Sigmoid colon (tissue), 4 donors: Measurements from ENCODE around the gene GPRIN1.

Experiments
- EP300 ChIP-seq, 4 donors: sonication (generic); formaldehyde crosslinking; IDR thresholded peaks; one replicate each; pipeline ENCODE4 v1.6.1; 2017; ENCODE audit warnings: antibody characterized with exemption in 4 of 4
- POLR2A ChIP-seq, 2 donors: fragments of 450-650 bp; IDR thresholded peaks; one replicate each; pipeline ENCODE4 v1.6.1; 2016; ENCODE audit warnings: antibody characterized with exemption in 2 of 2, mild to moderate bottlenecking in 2 of 2, moderate library complexity in 2 of 2
- POLR2AphosphoS5 ChIP-seq, 4 donors: sonication (generic); formaldehyde crosslinking; IDR thresholded peaks; one replicate each; pipeline ENCODE4 v1.6.1; 2017; ENCODE audit warnings: antibody characterized with exemption in 4 of 4
- TF ChIP-seq, protein P1 (sequence below), 4 experiments: fragments of 450-650 bp in 3 of 4; fragments of 200-600 bp in 1 of 4; IDR thresholded peaks; one replicate each; pipeline ENCODE4 v1.5.1; 2016 to 2019; ENCODE audit warnings: antibody characterized with exemption in 4 of 4, mild to moderate bottlenecking in 3 of 4, moderate library complexity in 2 of 4

DNA sequence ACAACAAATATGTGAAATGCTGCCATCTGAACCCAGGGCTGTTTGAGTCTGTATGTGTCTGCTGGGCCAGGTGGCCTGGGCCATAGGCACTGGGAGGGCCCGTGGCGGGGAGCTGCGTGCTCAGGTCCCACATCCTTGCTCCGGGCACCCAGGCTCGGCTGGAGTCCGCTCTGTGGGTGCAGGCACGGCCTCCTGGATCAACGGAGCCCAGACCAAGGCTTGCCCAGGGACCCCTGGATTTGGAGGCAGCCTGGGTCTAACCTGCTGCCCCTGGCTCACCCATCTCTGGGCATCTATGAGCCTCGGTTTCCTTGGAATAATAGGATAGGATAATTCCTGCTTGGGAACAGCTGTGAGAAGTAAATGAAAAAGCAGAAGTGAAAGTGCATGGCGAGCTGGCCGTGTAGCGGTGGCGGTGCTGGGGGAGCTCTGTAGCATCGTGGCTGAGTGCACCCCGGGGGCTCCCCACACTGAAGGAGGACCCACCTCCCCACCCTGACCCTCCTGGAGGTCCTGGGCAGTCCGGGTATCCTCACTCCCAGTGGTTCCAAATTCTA lies 59.6 kb downstream of the GPRIN1 start:
- TF ChIP-seq, protein P1, sequence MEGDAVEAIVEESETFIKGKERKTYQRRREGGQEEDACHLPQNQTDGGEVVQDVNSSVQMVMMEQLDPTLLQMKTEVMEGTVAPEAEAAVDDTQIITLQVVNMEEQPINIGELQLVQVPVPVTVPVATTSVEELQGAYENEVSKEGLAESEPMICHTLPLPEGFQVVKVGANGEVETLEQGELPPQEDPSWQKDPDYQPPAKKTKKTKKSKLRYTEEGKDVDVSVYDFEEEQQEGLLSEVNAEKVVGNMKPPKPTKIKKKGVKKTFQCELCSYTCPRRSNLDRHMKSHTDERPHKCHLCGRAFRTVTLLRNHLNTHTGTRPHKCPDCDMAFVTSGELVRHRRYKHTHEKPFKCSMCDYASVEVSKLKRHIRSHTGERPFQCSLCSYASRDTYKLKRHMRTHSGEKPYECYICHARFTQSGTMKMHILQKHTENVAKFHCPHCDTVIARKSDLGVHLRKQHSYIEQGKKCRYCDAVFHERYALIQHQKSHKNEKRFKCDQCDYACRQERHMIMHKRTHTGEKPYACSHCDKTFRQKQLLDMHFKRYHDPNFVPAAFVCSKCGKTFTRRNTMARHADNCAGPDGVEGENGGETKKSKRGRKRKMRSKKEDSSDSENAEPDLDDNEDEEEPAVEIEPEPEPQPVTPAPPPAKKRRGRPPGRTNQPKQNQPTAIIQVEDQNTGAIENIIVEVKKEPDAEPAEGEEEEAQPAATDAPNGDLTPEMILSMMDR (IDR thresholded peaks at IDR 0.05), result no peak
- TF ChIP-seq POLR2A (IDR thresholded peaks at IDR 0.05) (no peak), EP300 (IDR thresholded peaks at IDR 0.05) (no peak), POLR2AphosphoS5 (IDR thresholded peaks at IDR 0.05) (no peak)
